ENCODE measurements around the gene VPS9D1.
"Not testable (repeated sequence)": the region's sequence is repeated elsewhere in the genome, so short reads cannot be mapped to it uniquely, and the experiment has no call there.

Gene VPS9D1

GRCh38 chr16:89686520-89687091, 34.1 kb downstream of the VPS9D1 start, which contains the start of gene CDK10:
Gene CDK10, plus strand, starts transcription at chr16:89686689. Its CDS starts 22 bp downstream, at chr16:89686711.
- peak; percentile 90 for DNase-seq (ENCODE audit: low read depth)
- no peak for TF ChIP-seq CTCF (IDR thresholded peaks at IDR 0.05; ENCODE audit: low read length, missing control alignments)
- H3K4me3 ChIP-seq (replicated peaks; ENCODE audit: low read depth, low read length) = peak within 1 kb of the TSS; percentile 82

- no peak for TF ChIP-seq CTCF (IDR thresholded peaks at IDR 0.05; ENCODE audit: low read length, missing control alignments)
- no peak overlapping the region for H3K4me3 ChIP-seq (replicated peaks; ENCODE audit: low read depth, low read length)
- no peak for DNase-seq (ENCODE audit: low read depth)
These were observed 34.8 kb downstream of the VPS9D1 start for GRCh38 chr16:89685916-89686315.

- no peak overlapping the region for H3K4me3 ChIP-seq (replicated peaks; ENCODE audit: low read depth, low read length)
- no peak for DNase-seq (ENCODE audit: low read depth)
- TF ChIP-seq CTCF (IDR thresholded peaks at IDR 0.05; ENCODE audit: low read length, missing control alignments) = no peak
These were observed 42.4 kb downstream of the VPS9D1 start for GRCh38 chr16:89678258-89678657.

- DNase-seq (ENCODE audit: low read depth) = no peak
- no peak for TF ChIP-seq CTCF (IDR thresholded peaks at IDR 0.05; ENCODE audit: low read length, missing control alignments)
- no peak overlapping the region for H3K4me3 ChIP-seq (replicated peaks; ENCODE audit: low read depth, low read length)
These were observed 48.3 kb downstream of the VPS9D1 start for GRCh38 chr16:89672177-89672941.

- H3K4me3 ChIP-seq (replicated peaks; ENCODE audit: low read depth, low read length); DNase-seq (ENCODE audit: low read depth): not testable (repeated sequence)
These were observed 49.1 kb downstream of the VPS9D1 start for GRCh38 chr16:89671565-89671964.

- TF ChIP-seq CTCF (IDR thresholded peaks at IDR 0.05; ENCODE audit: low read length, missing control alignments) = no peak
These were observed 49.9 kb downstream of the VPS9D1 start for GRCh38 chr16:89670496-89671431.

GRCh38 chr16:89669755-89670154, 50.9 kb downstream of the VPS9D1 start:
- TF ChIP-seq CTCF (IDR thresholded peaks at IDR 0.05; ENCODE audit: low read length, missing control alignments) = no peak
- no peak for DNase-seq (ENCODE audit: low read depth)
- H3K4me3 ChIP-seq (replicated peaks; ENCODE audit: low read depth, low read length) = no peak overlapping the region

More at GRCh38 chr16:89670496-89671431, 49.9 kb downstream of the VPS9D1 start:
- H3K4me3 ChIP-seq (replicated peaks; ENCODE audit: low read depth, low read length) = no peak overlapping the region
- DNase-seq (ENCODE audit: low read depth) = peak; percentile 41
